ENCODE data around the gene LDLRAD1. TPM values are rescaled to one million over a fixed set of nuclear protein-coding genes. Genes with fewer than 3 reads are reported as not detected.

LDLRAD1 gene
- total and polyA plus RNA-seq, 4 donors = 8.0 to 30.1 (median 26.8) TPM

DNA sequence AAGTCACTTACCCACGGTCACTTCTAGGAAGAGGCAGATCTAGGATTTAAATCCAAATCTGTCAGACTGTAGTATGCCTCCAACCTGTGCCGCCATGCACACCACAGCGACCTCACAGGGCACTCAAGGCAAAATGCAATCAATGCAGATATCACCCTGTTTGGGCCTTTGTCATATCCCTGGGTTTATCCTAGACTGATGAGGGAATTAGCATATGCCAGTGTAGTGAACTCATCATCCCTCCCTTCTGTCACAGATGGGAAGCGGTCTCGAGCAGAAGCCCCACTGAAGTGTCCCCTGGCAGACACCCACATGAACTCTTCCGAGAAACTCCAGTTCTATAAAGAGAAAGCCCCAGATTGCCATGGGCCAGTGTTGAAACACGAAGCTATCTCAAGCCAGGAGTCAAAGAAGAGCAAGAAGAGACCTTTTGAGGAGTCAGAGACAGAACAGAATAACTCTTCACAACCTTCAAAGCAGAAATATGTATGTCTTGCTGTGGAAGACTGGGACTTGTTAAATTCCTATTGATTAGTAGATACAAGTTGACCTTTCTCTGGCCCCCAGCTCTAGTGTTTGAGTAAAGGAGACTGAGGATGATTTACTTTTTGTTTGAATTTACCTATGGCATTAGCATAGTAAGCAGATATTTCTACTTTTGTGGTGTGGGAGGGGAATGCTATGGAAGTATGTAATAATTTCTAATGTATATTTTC is 50.4 kb downstream of the LDLRAD1 start:
- Histone ChIP-seq H3K27ac (ENCODE audit: low read depth in 1 of 2, low read length in 1 of 2) (no peak overlapping the region), H3K27me3 (ENCODE audit: control insufficient read depth in 3 of 3, insufficient read depth in 3 of 3, low read length in 2 of 3) (no peaks in the 10 kb centered on the region), H3K4me1 (ENCODE audit: control insufficient read depth in 5 of 5, insufficient read depth in 5 of 5, low read length in 5 of 5) (no peaks in the 10 kb centered on the region), H3K4me3 (no peak overlapping the region), H3K9me3 (ENCODE audit: control insufficient read depth in 4 of 4, insufficient read depth in 3 of 4, low read length in 3 of 4) (no peaks in the 10 kb centered on the region), H3K36me3 (ENCODE audit: control insufficient read depth in 4 of 4, insufficient read depth in 4 of 4, low read length in 4 of 4) (peaks cover 18 to 41% (median 31%) of the 10 kb centered on the region in 4 donors), H3K9ac (ENCODE audit: insufficient read depth in 1 of 2, low read length in 2 of 2) (no peak overlapping the region)
- TF ChIP-seq, protein P1, sequence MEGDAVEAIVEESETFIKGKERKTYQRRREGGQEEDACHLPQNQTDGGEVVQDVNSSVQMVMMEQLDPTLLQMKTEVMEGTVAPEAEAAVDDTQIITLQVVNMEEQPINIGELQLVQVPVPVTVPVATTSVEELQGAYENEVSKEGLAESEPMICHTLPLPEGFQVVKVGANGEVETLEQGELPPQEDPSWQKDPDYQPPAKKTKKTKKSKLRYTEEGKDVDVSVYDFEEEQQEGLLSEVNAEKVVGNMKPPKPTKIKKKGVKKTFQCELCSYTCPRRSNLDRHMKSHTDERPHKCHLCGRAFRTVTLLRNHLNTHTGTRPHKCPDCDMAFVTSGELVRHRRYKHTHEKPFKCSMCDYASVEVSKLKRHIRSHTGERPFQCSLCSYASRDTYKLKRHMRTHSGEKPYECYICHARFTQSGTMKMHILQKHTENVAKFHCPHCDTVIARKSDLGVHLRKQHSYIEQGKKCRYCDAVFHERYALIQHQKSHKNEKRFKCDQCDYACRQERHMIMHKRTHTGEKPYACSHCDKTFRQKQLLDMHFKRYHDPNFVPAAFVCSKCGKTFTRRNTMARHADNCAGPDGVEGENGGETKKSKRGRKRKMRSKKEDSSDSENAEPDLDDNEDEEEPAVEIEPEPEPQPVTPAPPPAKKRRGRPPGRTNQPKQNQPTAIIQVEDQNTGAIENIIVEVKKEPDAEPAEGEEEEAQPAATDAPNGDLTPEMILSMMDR (IDR thresholded peaks at IDR 0.05; ENCODE audit: control extremely low read depth, extremely low read depth) = no peak
- WGBS, 2 donors = 92% methylated on average over 7 of the region's 7 CpGs
- ATAC-seq (ENCODE audit: insufficient read depth, low FRiP score) = no peak
- no peak for DNase-seq

DNA sequence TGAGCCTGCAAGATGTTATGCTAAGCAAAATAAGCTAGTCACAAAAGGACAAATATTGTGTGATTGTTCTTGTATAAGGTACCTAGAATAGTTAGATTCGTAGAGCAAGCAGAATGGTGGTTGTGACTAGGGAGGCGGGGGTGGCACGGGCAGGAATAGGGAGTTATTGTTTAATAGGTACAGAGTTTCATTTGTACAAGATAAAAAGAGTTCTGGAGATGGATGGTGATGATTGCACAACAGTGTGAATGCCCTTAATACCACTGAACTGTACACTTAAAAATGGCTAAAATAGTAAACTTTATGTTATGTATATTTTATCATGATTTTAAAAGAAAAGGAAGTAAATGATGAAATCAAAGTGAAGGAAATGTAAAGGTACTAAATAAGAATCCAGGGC is 51.2 kb downstream of the LDLRAD1 start:
- Histone ChIP-seq H3K27ac (ENCODE audit: low read depth in 1 of 2, low read length in 1 of 2) (no peak overlapping the region), H3K4me3 (no peak overlapping the region), H3K27me3 (ENCODE audit: control insufficient read depth in 3 of 3, insufficient read depth in 3 of 3, low read length in 2 of 3) (no peaks in the 10 kb centered on the region), H3K9ac (ENCODE audit: insufficient read depth in 1 of 2, low read length in 2 of 2) (no peak overlapping the region), H3K4me1 (ENCODE audit: control insufficient read depth in 5 of 5, insufficient read depth in 5 of 5, low read length in 5 of 5) (no peaks in the 10 kb centered on the region), H3K9me3 (ENCODE audit: control insufficient read depth in 4 of 4, insufficient read depth in 3 of 4, low read length in 3 of 4) (no peaks in the 10 kb centered on the region), H3K36me3 (ENCODE audit: control insufficient read depth in 4 of 4, insufficient read depth in 4 of 4, low read length in 4 of 4) (peaks cover 25 to 47% (median 36%) of the 10 kb centered on the region in 4 donors)
- ATAC-seq (ENCODE audit: insufficient read depth, low FRiP score) (no peak), DNase-seq (no peak)
- TF ChIP-seq, protein P1 (IDR thresholded peaks at IDR 0.05; ENCODE audit: control extremely low read depth, extremely low read depth) = no peak
- 88 to 94% methylated on average over 3 of the region's 3 CpGs for WGBS, 2 donors

DNA sequence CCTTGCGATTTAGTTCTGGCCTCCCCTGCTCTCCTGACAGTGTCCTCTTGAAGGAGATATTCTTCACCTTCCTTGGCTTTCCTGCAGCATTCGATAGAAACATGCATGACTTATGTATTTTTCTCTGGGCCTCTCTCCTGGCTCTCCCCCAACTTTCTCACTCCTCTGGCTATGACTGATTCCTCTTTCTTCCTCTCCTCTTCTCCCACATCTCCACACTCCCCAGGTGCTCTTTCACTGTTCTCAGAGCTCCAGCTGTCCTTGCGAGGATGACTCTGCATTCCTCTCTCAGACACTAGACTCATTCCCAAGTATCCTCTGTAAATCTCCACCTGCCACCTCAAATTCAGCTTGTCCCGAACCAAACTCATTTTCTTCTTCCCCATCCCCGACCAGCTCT is 53.9 kb downstream of the LDLRAD1 start:
- 65 to 78% methylated on average over 5 of the region's 5 CpGs for WGBS, 2 donors
- TF ChIP-seq, protein P1 (IDR thresholded peaks at IDR 0.05; ENCODE audit: control extremely low read depth, extremely low read depth) = no peak
- ATAC-seq (ENCODE audit: insufficient read depth, low FRiP score) = no peak
- Histone ChIP-seq H3K36me3 (ENCODE audit: control insufficient read depth in 4 of 4, insufficient read depth in 4 of 4, low read length in 4 of 4) (peaks cover 33 to 58% (median 43%) of the 10 kb centered on the region in 4 donors), H3K9me3 (ENCODE audit: control insufficient read depth in 4 of 4, insufficient read depth in 3 of 4, low read length in 3 of 4) (no peaks in the 10 kb centered on the region), H3K4me1 (ENCODE audit: control insufficient read depth in 5 of 5, insufficient read depth in 5 of 5, low read length in 5 of 5) (no peaks in the 10 kb centered on the region), H3K9ac (ENCODE audit: insufficient read depth in 1 of 2, low read length in 2 of 2) (peak overlapping the region in 1 of 2 donors; percentile 28), H3K27me3 (ENCODE audit: control insufficient read depth in 3 of 3, insufficient read depth in 3 of 3, low read length in 2 of 3) (no peaks in the 10 kb centered on the region), H3K4me3 (no peak overlapping the region), H3K27ac (ENCODE audit: low read depth in 1 of 2, low read length in 1 of 2) (no peak overlapping the region)
- DNase-seq = no peak

Data from lung (tissue), 12 donors.